Stimulated activated naive CD4-positive, alpha-beta T cell (primary cell): ENCODE data around the gene TAX1BP3.
A peak's percentile ranks its signal among the peaks of the same experiment; 100 is the strongest.

Source experiments
- DNase-seq, 6 experiments: peaks; one replicate each; lab custom pipeline; 2025; lab: John Stamatoyannopoulos, UW

Gene TAX1BP3

GRCh38 chr17:3657874-3658783 lies 10.2 kb downstream of the TAX1BP3 start:
- no peak for DNase-seq

GRCh38 chr17:3657588-3657869 lies 10.8 kb downstream of the TAX1BP3 start:
- DNase-seq, result no peak

DNA sequence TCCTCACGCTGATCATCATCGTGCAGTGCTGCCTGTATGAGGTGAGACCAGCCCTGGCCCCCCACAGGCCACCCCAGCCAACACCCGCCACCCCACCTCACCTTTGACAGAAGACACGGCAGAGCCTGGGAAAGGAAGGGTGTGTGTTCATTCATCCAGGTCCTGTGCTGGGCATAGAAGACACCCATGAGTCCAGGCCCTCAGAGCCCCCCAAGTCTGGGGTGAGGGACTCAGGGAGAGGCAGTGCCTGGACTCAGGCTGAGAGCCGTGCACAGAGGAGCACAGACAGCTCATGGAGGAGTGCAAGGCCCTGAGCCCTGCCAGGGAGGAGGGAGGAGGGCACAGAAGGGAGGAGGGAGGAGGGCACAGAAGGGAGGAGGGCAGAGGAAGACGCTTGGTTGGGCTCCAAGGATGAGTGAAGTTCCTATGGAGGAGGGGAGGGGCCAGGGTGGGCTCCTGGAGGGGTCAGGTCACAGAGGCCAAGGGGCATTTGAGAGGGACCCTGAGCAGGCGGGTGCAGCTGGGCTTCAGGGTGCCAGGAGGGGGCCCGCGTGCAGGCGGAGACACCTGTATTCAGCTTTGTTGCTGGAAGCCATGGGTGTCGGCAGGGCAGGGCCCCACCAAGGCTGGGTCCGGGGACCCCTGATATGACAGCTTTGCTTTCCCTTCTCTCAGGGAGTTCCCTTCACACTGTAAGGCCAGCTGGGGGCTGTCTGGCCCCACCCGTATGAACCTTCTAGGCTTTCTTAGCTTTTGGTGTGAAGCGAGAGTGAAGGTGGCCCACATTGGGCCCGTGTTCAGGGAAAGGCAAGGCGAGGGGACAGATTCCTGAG lies 11.4 kb downstream of the TAX1BP3 start:
- DNase-seq, result no peak

DNA sequence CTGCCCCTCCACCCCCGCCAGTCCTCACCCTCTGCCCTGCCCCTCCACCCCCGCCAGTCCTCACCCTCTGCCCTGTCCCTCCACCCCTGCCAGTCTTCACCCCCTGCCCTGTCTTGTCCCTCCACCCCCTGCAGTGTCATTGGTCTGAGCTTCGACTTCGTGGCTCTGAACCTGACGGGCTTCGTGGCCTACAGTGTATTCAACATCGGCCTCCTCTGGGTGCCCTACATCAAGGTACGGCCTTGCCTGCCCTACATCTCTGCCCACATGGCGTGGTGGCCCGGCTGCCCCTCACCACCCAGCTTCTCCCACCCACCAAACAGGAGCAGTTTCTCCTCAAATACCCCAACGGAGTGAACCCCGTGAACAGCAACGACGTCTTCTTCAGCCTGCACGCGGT lies 12.0 kb downstream of the TAX1BP3 start:
- DNase-seq, result no peak

DNA sequence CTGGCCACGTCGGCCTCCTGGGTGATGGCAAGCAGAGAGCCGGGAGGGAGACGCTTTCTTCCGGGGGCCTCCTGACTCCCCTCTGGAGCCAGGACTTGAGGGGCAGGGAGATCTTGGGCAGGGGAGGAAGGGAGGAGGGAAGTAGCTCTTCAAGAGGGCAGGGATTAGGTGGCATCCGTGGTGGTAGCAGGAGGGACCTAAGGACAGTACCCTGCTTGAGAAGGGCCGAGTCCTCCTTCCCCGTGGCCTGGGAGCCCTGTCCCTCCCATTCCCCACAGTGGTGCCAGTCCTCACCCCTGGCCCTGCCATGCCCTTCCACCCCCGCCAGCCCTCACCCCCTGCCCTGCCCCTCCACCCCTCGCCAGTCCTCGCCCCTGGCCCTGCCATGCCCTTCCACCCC lies 12.6 kb downstream of the TAX1BP3 start:
- no peak for DNase-seq

DNA sequence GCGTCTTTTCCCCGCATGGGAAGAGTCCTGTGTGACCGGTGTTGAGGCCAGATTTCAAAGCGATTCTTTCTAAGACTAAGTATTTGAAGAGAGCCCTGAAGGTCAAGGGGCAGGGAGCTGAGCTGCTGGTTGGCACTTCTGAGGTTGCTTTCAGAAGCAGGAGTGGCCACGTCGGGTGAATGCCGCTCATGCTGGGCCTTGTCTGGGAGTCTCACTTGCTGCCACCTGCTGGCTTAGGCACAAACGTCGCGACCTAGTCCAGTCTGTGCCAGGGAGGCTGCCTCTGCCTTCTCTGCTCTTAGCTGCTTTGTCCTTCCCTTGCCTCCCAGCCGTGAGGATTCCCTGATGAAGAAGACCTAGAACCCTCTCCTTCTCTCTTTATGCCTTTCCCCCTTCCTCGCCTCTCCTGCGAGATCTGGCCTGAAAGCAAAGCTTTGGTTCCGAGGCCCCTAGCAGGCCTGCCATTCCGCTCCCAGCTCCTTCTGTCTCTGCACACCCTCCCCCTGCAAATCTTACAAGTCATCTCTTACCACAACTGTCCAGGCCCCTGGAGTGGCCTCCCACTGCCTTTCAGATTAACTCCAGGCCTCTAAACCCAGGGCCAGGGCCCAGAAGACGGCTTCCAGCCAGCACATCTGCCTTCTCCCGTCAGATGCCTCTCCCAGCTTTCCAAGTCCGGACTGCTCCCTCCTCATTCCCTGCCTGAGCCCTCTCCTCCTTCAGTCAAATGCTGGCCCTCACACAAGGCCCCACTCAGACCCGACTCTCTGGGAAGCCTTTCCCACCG lies 20.4 kb downstream of the TAX1BP3 start:
- DNase-seq, result peak in 4 of 6 experiments; percentile 7 to 23 (median 16)

GRCh38 chr17:3647251-3647650 lies 21.1 kb downstream of the TAX1BP3 start:
- no peak for DNase-seq

DNA sequence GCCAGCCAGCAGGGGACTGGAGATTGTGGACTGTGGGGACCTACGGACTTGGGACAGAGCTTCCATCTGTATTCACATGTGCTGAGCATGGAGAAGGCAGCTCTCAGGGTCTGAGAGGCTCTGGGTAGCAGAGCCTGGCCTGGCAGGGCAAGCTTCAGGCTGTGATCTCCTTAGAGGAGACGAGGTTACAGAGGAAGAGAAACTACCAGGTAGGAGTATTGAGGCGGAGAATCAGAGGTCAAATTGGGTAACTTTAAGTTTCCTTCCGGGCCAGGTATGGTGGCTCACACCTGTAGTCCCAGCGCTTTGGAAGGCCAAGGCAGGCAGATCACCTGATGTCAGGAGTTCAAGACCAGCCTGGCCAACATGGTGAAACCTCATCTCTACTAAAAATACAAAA lies 23.1 kb downstream of the TAX1BP3 start:
- DNase-seq, result no peak

- no peak for DNase-seq
Observed at GRCh38 chr17:3643889-3644349, 24.5 kb downstream of the TAX1BP3 start.

DNA sequence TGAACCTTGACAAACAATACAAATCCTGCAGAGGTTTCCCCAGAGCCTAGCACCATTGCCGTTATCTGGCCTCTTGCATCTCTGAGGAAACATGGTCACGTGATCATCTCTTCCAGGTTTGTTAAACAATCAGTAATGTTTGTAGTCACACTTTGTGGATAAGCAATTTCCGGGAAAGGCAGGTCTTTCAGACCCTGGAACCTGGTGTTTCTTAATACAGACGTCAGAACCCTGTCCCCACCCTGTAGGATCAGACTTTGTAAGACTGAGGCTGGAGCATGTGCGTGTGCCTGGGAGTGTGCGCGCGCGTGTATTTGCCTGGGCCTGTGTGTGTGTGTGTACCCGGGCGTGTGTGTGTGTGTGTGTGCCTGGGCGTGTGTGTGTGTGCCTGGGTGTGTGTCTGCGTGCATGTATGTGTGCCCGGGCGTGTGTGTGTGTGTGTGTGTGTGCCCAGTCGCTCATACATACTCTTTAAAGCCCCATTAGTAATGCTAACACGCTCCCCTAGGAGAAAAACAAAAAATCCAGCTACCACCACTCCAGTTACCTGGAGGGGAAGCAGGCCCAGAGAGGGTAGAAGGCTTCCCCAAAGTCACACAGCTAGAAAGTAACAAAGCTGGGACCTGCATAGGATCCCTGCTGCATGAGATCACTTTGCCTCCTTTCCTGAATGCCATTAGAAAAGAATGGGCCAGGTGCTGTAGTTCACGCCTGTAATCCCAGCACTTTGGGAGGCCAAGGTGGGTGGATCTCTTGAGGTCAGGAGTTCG lies 26.5 kb downstream of the TAX1BP3 start:
- DNase-seq, result no peak

- DNase-seq, result no peak
Observed at GRCh38 chr17:3641014-3641413, 27.4 kb downstream of the TAX1BP3 start.

GRCh38 chr17:3639981-3640596 lies 28.3 kb downstream of the TAX1BP3 start:
- DNase-seq, result no peak

DNA sequence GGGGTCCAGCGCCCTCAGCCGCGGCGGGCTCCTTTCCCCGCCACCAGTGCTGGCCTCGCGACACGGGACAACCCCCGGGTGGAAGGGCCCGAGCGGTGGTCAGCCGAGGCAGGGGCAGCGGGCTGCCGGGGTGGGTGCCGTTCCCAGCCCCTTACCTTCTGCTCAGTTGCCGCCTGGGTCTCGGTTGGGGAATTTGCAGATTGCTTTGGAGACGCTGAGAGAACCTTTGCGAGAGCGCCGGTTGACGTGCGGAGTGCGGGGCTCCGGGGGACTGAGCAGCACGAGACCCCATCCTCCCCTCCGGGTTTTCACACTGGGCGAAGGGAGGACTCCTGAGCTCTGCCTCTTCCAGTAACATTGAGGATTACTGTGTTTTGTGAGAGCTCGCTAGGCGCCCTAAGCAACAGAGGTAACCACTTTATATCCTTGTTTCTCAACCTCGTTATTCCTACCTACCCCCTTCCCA lies 31.4 kb downstream of the TAX1BP3 start:
- DNase-seq, result no peak

GRCh38 chr17:3636154-3636907 lies 32.0 kb downstream of the TAX1BP3 start, which contains the start of the genes CTNS and SHPK:
TSS of gene CTNS (plus strand) at chr17:3636760. CDS start at chr17:3640207, 3,447 bp downstream.
TSS of gene SHPK (minus strand) at chr17:3636250. CDS start at chr17:3636219, 31 bp downstream.
- DNase-seq, result peak; percentile 87 to 96 (median 94)

DNA sequence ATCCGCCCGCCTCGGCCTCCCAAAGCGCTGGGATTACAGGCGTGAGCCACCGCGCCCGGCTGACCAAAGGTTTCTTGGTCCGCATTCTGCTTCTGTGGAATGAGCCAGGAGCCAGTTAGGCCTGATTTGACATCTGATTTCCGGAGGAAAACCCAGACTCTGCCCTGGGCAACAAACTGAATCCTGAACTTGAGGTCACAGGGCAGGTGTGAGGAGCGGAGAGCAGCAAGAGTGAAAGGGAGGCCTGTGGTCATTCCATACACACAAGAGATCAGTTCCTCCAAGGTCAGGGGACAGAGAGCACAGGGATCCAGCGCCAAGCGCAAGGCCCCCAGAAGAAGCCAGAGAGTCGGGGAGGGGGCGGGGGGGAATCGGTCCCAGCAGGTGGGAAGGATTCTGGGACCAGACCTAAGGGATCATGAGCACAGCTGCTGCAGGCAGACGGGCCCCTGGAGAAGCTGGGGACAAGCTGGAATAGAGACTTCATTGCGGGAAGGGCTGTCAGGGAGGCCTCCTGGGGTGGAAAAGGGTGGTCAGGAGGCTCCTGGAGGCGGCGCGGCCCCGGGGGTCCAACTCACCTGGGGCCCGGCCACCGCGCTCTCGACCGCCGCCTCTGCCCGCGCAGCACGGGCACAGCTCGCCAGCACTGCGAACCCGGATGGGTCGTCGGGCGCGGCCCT lies 32.8 kb downstream of the TAX1BP3 start:
- DNase-seq, result no peak

- DNase-seq, result no peak
Observed at GRCh38 chr17:3632287-3632686, 36.1 kb downstream of the TAX1BP3 start.

GRCh38 chr17:3630781-3631180 lies 37.6 kb downstream of the TAX1BP3 start:
- no peak for DNase-seq

- no peak for DNase-seq
Observed at GRCh38 chr17:3627769-3628167, 40.6 kb downstream of the TAX1BP3 start.
